ENCODE data around the gene CCDC106.

DNA sequence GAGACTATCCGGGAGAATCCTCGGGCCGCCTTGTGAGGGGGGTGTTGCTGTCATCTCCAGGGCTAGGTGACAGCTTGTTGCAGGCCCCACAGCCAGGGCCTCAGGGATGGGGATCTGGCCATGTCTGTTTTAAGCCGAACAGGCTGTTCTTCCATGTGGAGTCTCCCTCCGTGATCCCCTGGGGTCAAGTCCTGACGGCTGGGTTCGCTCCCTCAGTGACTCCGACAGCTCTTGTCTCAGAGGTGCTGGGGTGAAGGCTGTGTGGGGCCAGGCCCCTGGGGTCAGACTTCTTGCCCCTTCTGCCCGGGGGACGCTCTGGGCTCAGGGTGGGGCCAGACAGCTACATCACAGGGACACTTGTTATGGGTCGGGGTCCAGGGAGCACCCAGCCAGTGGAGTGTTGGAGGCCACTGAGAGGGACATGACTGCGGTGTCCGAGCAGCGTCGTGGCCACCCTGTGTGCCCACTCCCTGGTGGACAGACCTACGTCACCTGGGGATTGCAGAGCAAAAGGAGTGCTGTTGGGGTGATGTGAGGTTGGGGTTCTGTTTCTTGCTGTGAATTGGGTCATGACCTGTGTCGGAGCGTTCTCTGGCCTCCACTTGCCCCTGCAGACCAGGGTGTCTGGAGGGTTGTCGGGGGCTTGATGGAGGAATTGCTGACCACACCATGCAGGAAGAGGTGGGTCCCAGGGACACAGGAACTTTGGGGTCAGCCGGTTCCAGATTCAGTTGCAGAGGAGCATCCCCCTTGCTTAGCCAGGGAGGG is 48.5 kb downstream of the CCDC106 start:
- TF ChIP-seq CTCF (conservative IDR thresholded peaks at IDR 0.05; ENCODE audit: low read length) (no peak), EZH2phosphoT487 (IDR thresholded peaks at IDR 0.05; ENCODE audit: borderline replicate concordance) (no peak)

Data from Loucy (cell line).